Right atrium auricular region (tissue), 2 donors: ENCODE data around the gene IL11RA. TPM values are rescaled to one million over a fixed set of nuclear protein-coding genes. Genes with fewer than 3 reads are reported as not detected.
A peak's percentile ranks its signal among the peaks of the same experiment; 100 is the strongest.
"Not testable (repeated sequence)": the region's sequence is repeated elsewhere in the genome, so short reads cannot be mapped to it uniquely, and the experiment has no call there.

ENCODE experiments used
- DNase-seq: peaks from one replicate; pipeline ENCODE4 v3.0.0-alpha.2; 2019; ENCODE audit warnings: low spot score
- H3K27ac ChIP-seq, 2 donors: fragments of 200-600 bp; sonication (generic); 1 replicate in 1 of 2; 2 replicates in 1 of 2; pipeline ENCODE4 v1.5.1; 2016 to 2019
- H3K27me3 ChIP-seq, 2 donors: fragments of 200-600 bp; sonication (generic); one replicate each; pipeline versions ENCODE4 v1.5.1 to v1.6.0; 2017 to 2019
- H3K36me3 ChIP-seq: fragments of 200-600 bp; sonication (generic); one replicate; pipeline ENCODE4 v1.5.1; 2016
- H3K4me1 ChIP-seq, 2 donors: fragments of 200-600 bp; sonication (generic); one replicate each; pipeline versions ENCODE4 v1.5.1 to v1.6.0; 2017 to 2019
- H3K4me3 ChIP-seq, 2 donors: fragments of 200-600 bp; sonication (generic); 1 replicate in 1 of 2; 2 replicates in 1 of 2; pipeline ENCODE4 v1.5.1; 2017 to 2019; ENCODE audit warnings: mild to moderate bottlenecking in 1 of 2, moderate library complexity in 1 of 2
- H3K9me3 ChIP-seq, 2 donors: fragments of 200-600 bp; sonication (generic); one replicate each; pipeline ENCODE4 v1.5.1; 2019
- CTCF ChIP-seq, 2 donors: fragments of 200-600 bp; sonication (generic); IDR thresholded peaks; one replicate each; pipeline ENCODE4 v1.5.1; 2019; ENCODE audit warnings: antibody characterized with exemption in 2 of 2
- total RNA-seq, 2 donors: library from RNA; depleted of rRNA; stranded (reverse); fragments of >200 nt; gene quantifications; one replicate each; pipeline ENCODE4 v1.1.0, GENCODE V29; 2016

IL11RA gene
- total RNA-seq, 2 donors from 2014 or later = 58.2 to 108 TPM

- H3K27me3 ChIP-seq = no peaks in the 10 kb centered on the region
- peak overlapping the region; percentile 49 to 81 for H3K4me3 ChIP-seq
- TF ChIP-seq CTCF (IDR thresholded peaks at IDR 0.05) = no peak
- H3K36me3 ChIP-seq = peaks cover 7% of the 10 kb centered on the region
- H3K9me3 ChIP-seq = no peaks in the 10 kb centered on the region
- DNase-seq = no peak
- H3K4me1 ChIP-seq = peaks cover 0 to 19% of the 10 kb centered on the region in 2 donors
- H3K27ac ChIP-seq = peak overlapping the region; percentile 86 to 88
Observed at GRCh38 chr9:34638138-34638445, 13.9 kb upstream of the IL11RA start.

- not testable (repeated sequence) for DNase-seq, H3K27me3 ChIP-seq, H3K36me3 ChIP-seq, H3K4me3 ChIP-seq, H3K9me3 ChIP-seq, H3K27ac ChIP-seq
- H3K4me1 ChIP-seq = peaks cover 0 to 19% of the 10 kb centered on the region in 2 donors
Observed at GRCh38 chr9:34639322-34639721, 12.7 kb upstream of the IL11RA start.

- no peaks in the 10 kb centered on the region for H3K9me3 ChIP-seq
- no peaks in the 10 kb centered on the region for H3K27me3 ChIP-seq
- no peak overlapping the region for H3K4me3 ChIP-seq
- peaks cover 0 to 20% of the 10 kb centered on the region in 2 donors for H3K4me1 ChIP-seq
- DNase-seq = no peak
- H3K36me3 ChIP-seq = no peaks in the 10 kb centered on the region
- TF ChIP-seq CTCF (IDR thresholded peaks at IDR 0.05) = no peak
- H3K27ac ChIP-seq = no peak overlapping the region
Observed at GRCh38 chr9:34642679-34643078, 9.3 kb upstream of the IL11RA start.

- H3K9me3 ChIP-seq = no peaks in the 10 kb centered on the region
- H3K4me3 ChIP-seq = no peak overlapping the region
- H3K36me3 ChIP-seq = peaks cover 16% of the 10 kb centered on the region
- peaks cover 0 to 29% of the 10 kb centered on the region in 2 donors for H3K4me1 ChIP-seq
- no peak overlapping the region for H3K27ac ChIP-seq
- no peak for TF ChIP-seq CTCF (IDR thresholded peaks at IDR 0.05)
- no peak for DNase-seq
- no peaks in the 10 kb centered on the region for H3K27me3 ChIP-seq
Observed at GRCh38 chr9:34644766-34645314, 7.1 kb upstream of the IL11RA start.

- DNase-seq = peak; percentile 96
- H3K4me1 ChIP-seq = peaks cover 0 to 38% of the 10 kb centered on the region in 2 donors
- H3K36me3 ChIP-seq = peaks cover 20% of the 10 kb centered on the region
- peak within 1 kb of the TSS; percentile 84 to 87 for H3K27ac ChIP-seq
- TF ChIP-seq CTCF (IDR thresholded peaks at IDR 0.05) = peak; percentile 35 to 56
- no peaks in the 10 kb centered on the region for H3K27me3 ChIP-seq
- no peaks in the 10 kb centered on the region for H3K9me3 ChIP-seq
- H3K4me3 ChIP-seq = peak within 1 kb of the TSS; percentile 49 to 71
Observed at GRCh38 chr9:34646211-34647083, 5.5 kb upstream of the IL11RA start, which contains the start of gene GALT. TSS of gene GALT (plus strand) at chr9:34646675. CDS start at chr9:34646705, 30 bp downstream.

- H3K9me3 ChIP-seq = no peaks in the 10 kb centered on the region
- H3K4me1 ChIP-seq = peaks cover 0 to 42% of the 10 kb centered on the region in 2 donors
- H3K27me3 ChIP-seq = no peaks in the 10 kb centered on the region
- no peak for TF ChIP-seq CTCF (IDR thresholded peaks at IDR 0.05)
- H3K27ac ChIP-seq = peak overlapping the region; percentile 84 to 87
- no peak for DNase-seq
- H3K36me3 ChIP-seq = peaks cover 20% of the 10 kb centered on the region
- H3K4me3 ChIP-seq = peak overlapping the region; percentile 49 to 71
Observed at GRCh38 chr9:34647084-34647403, 4.9 kb upstream of the IL11RA start.
